ENCODE data around the gene WDR54.

Gene WDR54

GRCh38 chr2:74391580-74392448 is 29.7 kb upstream of the WDR54 start (continued):
- TF ChIP-seq ZNF654 (tag by site-specific recombination; IDR thresholded peaks at IDR 0.05; ENCODE audit: low read depth) (peak; percentile 31), SP2 (tag by site-specific recombination; IDR thresholded peaks at IDR 0.05) (peak; percentile 42), KLF9 (tag by site-specific recombination; IDR thresholded peaks at IDR 0.05; ENCODE audit: low read depth) (peak; percentile 79), SP3 (tag by site-specific recombination; IDR thresholded peaks at IDR 0.05) (peak; percentile 84), ZNF785 (tag by site-specific recombination; IDR thresholded peaks at IDR 0.05) (no peak), ZNF292 (tag by site-specific recombination; IDR thresholded peaks at IDR 0.05; ENCODE audit: borderline replicate concordance, low read depth) (no peak), KLF1 (tag by site-specific recombination; IDR thresholded peaks at IDR 0.05) (peak; percentile 76), HOXD13 (CRISPR knock-in tag; IDR thresholded peaks at IDR 0.05; ENCODE audit: borderline replicate concordance) (no peak), KLF7 (tag by site-specific recombination; IDR thresholded peaks at IDR 0.05; ENCODE audit: borderline replicate concordance) (peak; percentile 58; the same call in 1 of the 2 replicates), KLF10 (tag by site-specific recombination; IDR thresholded peaks at IDR 0.05) (peak; percentile 50; the same call in 1 of the 2 replicates), EGR2 (tag by site-specific recombination; IDR thresholded peaks at IDR 0.05; ENCODE audit: low read depth) (peak; percentile 24; the same call in 1 of the 2 replicates), ZXDB (tag by site-specific recombination; IDR thresholded peaks at IDR 0.05) (peak; percentile 49; the same call in 1 of the 2 replicates), KLF16 (tag by site-specific recombination; IDR thresholded peaks at IDR 0.05) (peak; percentile 73), ZNF623 (tag by site-specific recombination; IDR thresholded peaks at IDR 0.05) (no peak), ZNF501 (tag by site-specific recombination; IDR thresholded peaks at IDR 0.05) (0 out of 2 replicates have a peak, but pooled peaks have one; percentile 25), KLF8 (tag by site-specific recombination; IDR thresholded peaks at IDR 0.05) (peak; percentile 94), GLIS2 (tag by site-specific recombination; IDR thresholded peaks at IDR 0.05) (peak; percentile 77), YY1 (tag by site-specific recombination; IDR thresholded peaks at IDR 0.05) (0 out of 2 replicates have a peak, but pooled peaks have one; percentile 24), ZNF140 (tag by site-specific recombination; IDR thresholded peaks at IDR 0.05) (no peak), ZBTB8A (tag by site-specific recombination; IDR thresholded peaks at IDR 0.05) (peak; percentile 43), ZFP41 (tag by site-specific recombination; IDR thresholded peaks at IDR 0.05; ENCODE audit: borderline replicate concordance) (no peak), CTCF (tag by site-specific recombination; IDR thresholded peaks at IDR 0.05) (peak; percentile 94), SCRT2 (tag by site-specific recombination; IDR thresholded peaks at IDR 0.05) (peak; percentile 66; the same call in 1 of the 2 replicates), HOXC10 (CRISPR knock-in tag; IDR thresholded peaks at IDR 0.05) (no peak), ZBTB17 (tag by site-specific recombination; IDR thresholded peaks at IDR 0.05) (peak; percentile 40; the same call in 1 of the 2 replicates)
- TF ChIP-seq, protein P1, sequence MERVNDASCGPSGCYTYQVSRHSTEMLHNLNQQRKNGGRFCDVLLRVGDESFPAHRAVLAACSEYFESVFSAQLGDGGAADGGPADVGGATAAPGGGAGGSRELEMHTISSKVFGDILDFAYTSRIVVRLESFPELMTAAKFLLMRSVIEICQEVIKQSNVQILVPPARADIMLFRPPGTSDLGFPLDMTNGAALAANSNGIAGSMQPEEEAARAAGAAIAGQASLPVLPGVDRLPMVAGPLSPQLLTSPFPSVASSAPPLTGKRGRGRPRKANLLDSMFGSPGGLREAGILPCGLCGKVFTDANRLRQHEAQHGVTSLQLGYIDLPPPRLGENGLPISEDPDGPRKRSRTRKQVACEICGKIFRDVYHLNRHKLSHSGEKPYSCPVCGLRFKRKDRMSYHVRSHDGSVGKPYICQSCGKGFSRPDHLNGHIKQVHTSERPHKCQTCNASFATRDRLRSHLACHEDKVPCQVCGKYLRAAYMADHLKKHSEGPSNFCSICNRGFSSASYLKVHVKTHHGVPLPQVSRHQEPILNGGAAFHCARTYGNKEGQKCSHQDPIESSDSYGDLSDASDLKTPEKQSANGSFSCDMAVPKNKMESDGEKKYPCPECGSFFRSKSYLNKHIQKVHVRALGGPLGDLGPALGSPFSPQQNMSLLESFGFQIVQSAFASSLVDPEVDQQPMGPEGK (tag by site-specific recombination; IDR thresholded peaks at IDR 0.05) = peak; percentile 32; the same call in 1 of the 2 replicates
